Hepatocyte (in vitro differentiated cells): ENCODE data around the gene RAPGEF4. TPM values are rescaled to one million over a fixed set of nuclear protein-coding genes. Genes with fewer than 3 reads are reported as not detected.
"Not testable (repeated sequence)": the region's sequence is repeated elsewhere in the genome, so short reads cannot be mapped to it uniquely, and the experiment has no call there.

Experiments used
- DNase-seq: peaks from one replicate; pipeline ENCODE4 v3.0.0-alpha.2; 2016; ENCODE audit warnings: low spot score
- H2AFZ ChIP-seq: fragments of 200-600 bp; sonication (generic); 2 replicates; pipeline ENCODE4 v1.6.0; 2016; ENCODE audit warnings: antibody characterized with exemption, mild to moderate bottlenecking
- H3K27ac ChIP-seq: fragments of 200-600 bp; sonication (generic); 2 replicates; pipeline ENCODE4 v1.5.1; 2016; ENCODE audit warnings: mild to moderate bottlenecking
- H3K27me3 ChIP-seq: fragments of 200-600 bp; sonication (generic); 2 replicates; pipeline ENCODE4 v1.6.1; 2016
- H3K36me3 ChIP-seq: fragments of 200-600 bp; sonication (generic); replicated peaks from 2 replicates; pipeline ENCODE4 v1.5.1; 2016; ENCODE audit warnings: low read depth; ENCODE audit not compliant: insufficient read depth
- H3K4me1 ChIP-seq: fragments of 200-600 bp; sonication (generic); 2 replicates; pipeline ENCODE4 v1.5.1; 2016; ENCODE audit warnings: mild to moderate bottlenecking, moderate library complexity; ENCODE audit not compliant: insufficient read depth
- H3K4me2 ChIP-seq: fragments of 200-600 bp; sonication (generic); 2 replicates; pipeline ENCODE4 v1.6.0; 2016
- H3K4me3 ChIP-seq: fragments of 200-600 bp; sonication (generic); 2 replicates; pipeline ENCODE4 v1.5.1; 2016; ENCODE audit warnings: mild to moderate bottlenecking
- H3K79me2 ChIP-seq: fragments of 200-600 bp; sonication (generic); 2 replicates; pipeline ENCODE4 v1.6.0; 2017; ENCODE audit warnings: mild to moderate bottlenecking
- H3K9me2 ChIP-seq: fragments of 200-600 bp; sonication (generic); replicated peaks from 2 replicates; pipeline ENCODE4 v1.6.0; 2017; ENCODE audit warnings: mild to moderate bottlenecking; ENCODE audit not compliant: insufficient read depth
- H3K9me3 ChIP-seq: fragments of 200-600 bp; sonication (generic); 2 replicates; pipeline ENCODE4 v1.5.1; 2016; ENCODE audit warnings: low read depth, mild to moderate bottlenecking
- H4K20me1 ChIP-seq: fragments of 200-600 bp; sonication (generic); 2 replicates; pipeline ENCODE4 v1.6.0; 2016; ENCODE audit warnings: mild to moderate bottlenecking; ENCODE audit not compliant: insufficient read depth, poor library complexity, severe bottlenecking
- CTCF ChIP-seq: fragments of 200-600 bp; sonication (generic); IDR thresholded peaks from 2 replicates; pipeline ENCODE4 v1.5.1; 2016; ENCODE audit warnings: antibody characterized with exemption, mild to moderate bottlenecking; ENCODE audit not compliant: poor library complexity
- EZH2 ChIP-seq: fragments of 200-600 bp; sonication (generic); IDR thresholded peaks from 2 replicates; pipeline ENCODE4 v1.6.1; 2016; ENCODE audit warnings: antibody characterized with exemption, mild to moderate bottlenecking, borderline replicate concordance
- EZH2phosphoT487 ChIP-seq: fragments of 200-600 bp; sonication (generic); IDR thresholded peaks from one replicate; pipeline ENCODE4 v1.6.1; 2018; ENCODE audit warnings: antibody characterized with exemption, mild to moderate bottlenecking, low read depth, moderate library complexity; ENCODE audit not compliant: unreplicated experiment, severe bottlenecking
- WGBS: methylation state at CpG from one replicate; pipeline ENCODE4 v1.1.6; 2016; ENCODE audit warnings: low lambda C conversion rate; ENCODE audit errors: missing lambda C conversion rate; 5-methylcytosine and 5-hydroxymethylcytosine counted together
- polyA plus RNA-seq: library from polyadenylated mRNA; unstranded; fragments of >200 nt; fragmentation: Nextera tagmentation; extraction: Ambion mirVana; gene quantifications from 2 replicates; pipeline ENCODE4 v1.2.1, GENCODE V29; 2016
- total RNA-seq: library from RNA; depleted of rRNA; stranded (reverse); fragments of >200 nt; gene quantifications from 2 replicates; pipeline ENCODE4 v1.2.3, GENCODE V29; 2014

RAPGEF4 gene
- total and polyA plus RNA-seq, 2 experiments from 2014 or later: 1.9 to 2.0 TPM

DNA sequence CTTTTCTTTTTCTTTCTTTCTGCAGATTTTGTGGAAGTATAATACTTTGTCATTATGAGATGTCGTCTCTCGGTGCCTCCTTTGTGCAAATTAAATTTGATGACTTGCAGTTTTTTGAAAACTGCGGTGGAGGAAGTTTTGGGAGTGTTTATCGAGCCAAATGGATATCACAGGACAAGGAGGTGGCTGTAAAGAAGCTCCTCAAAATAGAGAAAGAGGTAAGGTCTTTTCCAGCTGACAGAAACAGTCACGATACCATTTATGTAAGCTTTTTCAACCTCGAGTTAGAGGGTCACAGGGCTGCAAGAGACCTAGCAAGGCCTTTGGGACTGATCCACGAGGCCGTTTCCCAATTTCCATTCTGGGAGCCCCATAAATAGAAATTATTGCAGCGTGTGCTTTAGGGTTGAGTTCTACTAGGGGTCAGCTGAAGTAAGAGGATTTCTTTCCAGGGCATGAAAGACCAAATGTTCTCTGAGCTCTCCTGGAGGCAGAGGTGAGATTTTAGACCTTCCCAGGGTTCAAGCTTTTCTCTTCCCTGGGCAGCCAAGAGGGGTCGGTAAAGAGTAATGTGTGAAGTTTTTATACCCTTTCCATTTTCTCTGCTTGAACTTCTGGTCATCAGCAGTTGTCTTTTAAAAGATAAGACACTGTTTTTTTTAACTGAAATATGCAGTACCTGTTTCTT, 355.5 kb downstream of the RAPGEF4 start:
- 85% methylated on average over 10 of the region's 10 CpGs for WGBS
- no peak for DNase-seq
- peak overlapping the region; percentile 44 for H3K4me2 ChIP-seq
- no peaks in the 10 kb centered on the region for H3K36me3 ChIP-seq
- H4K20me1 ChIP-seq: no peaks in the 10 kb centered on the region
- peak overlapping the region; percentile 10 for H3K27ac ChIP-seq
- no peak overlapping the region for H2AFZ ChIP-seq
- H3K9me2 ChIP-seq: no peaks in the 10 kb centered on the region
- H3K4me3 ChIP-seq: no peak overlapping the region
- H3K9me3 ChIP-seq: peaks cover 4% of the 10 kb centered on the region
- H3K27me3 ChIP-seq: no peaks in the 10 kb centered on the region
- peaks cover 61% of the 10 kb centered on the region for H3K79me2 ChIP-seq
- TF ChIP-seq EZH2phosphoT487 (no peak), CTCF (no peak), EZH2 (no peak)
- peaks cover 10% of the 10 kb centered on the region for H3K4me1 ChIP-seq

DNA sequence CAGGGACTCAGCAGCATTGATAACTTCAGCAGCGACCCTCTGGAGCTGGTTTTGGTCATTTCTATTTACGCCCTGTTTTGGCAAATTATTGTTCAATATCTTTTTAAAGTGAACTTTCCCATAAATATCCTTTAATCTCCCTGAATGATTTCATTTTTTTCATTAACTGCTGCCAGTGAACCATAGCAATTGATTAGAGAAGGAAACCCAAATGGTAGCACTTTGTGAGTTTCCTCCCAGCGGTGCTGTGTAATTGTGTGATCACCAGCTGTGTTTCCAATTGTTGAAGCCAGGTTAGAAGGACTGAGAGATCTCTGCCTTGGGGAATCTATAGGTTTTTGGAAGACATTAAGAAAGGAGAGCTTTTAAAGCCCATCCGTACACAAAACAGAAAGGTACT, 356.3 kb downstream of the RAPGEF4 start:
- no peaks in the 10 kb centered on the region for H3K36me3 ChIP-seq
- no peaks in the 10 kb centered on the region for H3K9me2 ChIP-seq
- no peak overlapping the region for H3K4me3 ChIP-seq
- WGBS: 95% methylated on average over 4 of the region's 4 CpGs
- H3K4me2 ChIP-seq: no peak overlapping the region
- H3K27ac ChIP-seq: no peak overlapping the region
- peaks cover 54% of the 10 kb centered on the region for H3K79me2 ChIP-seq
- TF ChIP-seq CTCF: no peak
- TF ChIP-seq EZH2: no peak
- TF ChIP-seq EZH2phosphoT487: no peak
- H4K20me1 ChIP-seq: no peaks in the 10 kb centered on the region
- peaks cover 10% of the 10 kb centered on the region for H3K4me1 ChIP-seq
- no peak overlapping the region for H2AFZ ChIP-seq
- H3K9me3 ChIP-seq: peaks cover 4% of the 10 kb centered on the region
- no peak for DNase-seq
- no peaks in the 10 kb centered on the region for H3K27me3 ChIP-seq

GRCh38 chr2:173092844-173093402, 357.3 kb downstream of the RAPGEF4 start:
- TF ChIP-seq CTCF (no peak), EZH2phosphoT487 (no peak), EZH2 (no peak)
- Histone ChIP-seq H2AFZ (no peak overlapping the region), H3K9me2 (no peaks in the 10 kb centered on the region), H3K4me1 (peaks cover 10% of the 10 kb centered on the region), H3K79me2 (peaks cover 49% of the 10 kb centered on the region), H3K4me2 (no peak overlapping the region), H3K27me3 (no peaks in the 10 kb centered on the region), H4K20me1 (no peaks in the 10 kb centered on the region), H3K4me3 (no peak overlapping the region), H3K9me3 (peaks cover 4% of the 10 kb centered on the region), H3K36me3 (no peaks in the 10 kb centered on the region), H3K27ac (no peak overlapping the region)
- DNase-seq: no peak
- WGBS: 92% methylated on average over 3 of the region's 3 CpGs

- H3K79me2 ChIP-seq: peaks cover 46% of the 10 kb centered on the region
- not testable (repeated sequence) for H3K9me2 ChIP-seq
- 85% methylated on average over 2 of the region's 2 CpGs for WGBS
Observed at GRCh38 chr2:173093617-173094016, 358.0 kb downstream of the RAPGEF4 start.

More at GRCh38 chr2:173093617-173094016, 358.0 kb downstream of the RAPGEF4 start:
- not testable (repeated sequence) for H3K4me3 ChIP-seq, H4K20me1 ChIP-seq, H3K27me3 ChIP-seq, H3K4me2 ChIP-seq, H3K27ac ChIP-seq, H3K36me3 ChIP-seq, H2AFZ ChIP-seq, H3K9me3 ChIP-seq, DNase-seq
- H3K4me1 ChIP-seq: peaks cover 10% of the 10 kb centered on the region
